Thyroid gland (tissue), 4 donors: Measurements from ENCODE around the gene MIEF2.

Source experiments
- CTCF ChIP-seq, 6 experiments: fragments of 200-600 bp in 3 of 6; fragments of 450-650 bp in 3 of 6; sonication (generic) in 3 of 6; IDR thresholded peaks; one replicate each; pipeline ENCODE4 v1.5.1; 2016 to 2019; ENCODE audit warnings: antibody characterized with exemption in 6 of 6, mild to moderate bottlenecking in 2 of 6, inconsistent platforms in 1 of 6, moderate library complexity in 1 of 6
- POLR2A ChIP-seq, 2 donors: fragments of 450-650 bp; IDR thresholded peaks; one replicate each; pipeline ENCODE4 v1.6.1; 2017; ENCODE audit warnings: antibody characterized with exemption in 2 of 2, mild to moderate bottlenecking in 2 of 2, moderate library complexity in 1 of 2

DNA sequence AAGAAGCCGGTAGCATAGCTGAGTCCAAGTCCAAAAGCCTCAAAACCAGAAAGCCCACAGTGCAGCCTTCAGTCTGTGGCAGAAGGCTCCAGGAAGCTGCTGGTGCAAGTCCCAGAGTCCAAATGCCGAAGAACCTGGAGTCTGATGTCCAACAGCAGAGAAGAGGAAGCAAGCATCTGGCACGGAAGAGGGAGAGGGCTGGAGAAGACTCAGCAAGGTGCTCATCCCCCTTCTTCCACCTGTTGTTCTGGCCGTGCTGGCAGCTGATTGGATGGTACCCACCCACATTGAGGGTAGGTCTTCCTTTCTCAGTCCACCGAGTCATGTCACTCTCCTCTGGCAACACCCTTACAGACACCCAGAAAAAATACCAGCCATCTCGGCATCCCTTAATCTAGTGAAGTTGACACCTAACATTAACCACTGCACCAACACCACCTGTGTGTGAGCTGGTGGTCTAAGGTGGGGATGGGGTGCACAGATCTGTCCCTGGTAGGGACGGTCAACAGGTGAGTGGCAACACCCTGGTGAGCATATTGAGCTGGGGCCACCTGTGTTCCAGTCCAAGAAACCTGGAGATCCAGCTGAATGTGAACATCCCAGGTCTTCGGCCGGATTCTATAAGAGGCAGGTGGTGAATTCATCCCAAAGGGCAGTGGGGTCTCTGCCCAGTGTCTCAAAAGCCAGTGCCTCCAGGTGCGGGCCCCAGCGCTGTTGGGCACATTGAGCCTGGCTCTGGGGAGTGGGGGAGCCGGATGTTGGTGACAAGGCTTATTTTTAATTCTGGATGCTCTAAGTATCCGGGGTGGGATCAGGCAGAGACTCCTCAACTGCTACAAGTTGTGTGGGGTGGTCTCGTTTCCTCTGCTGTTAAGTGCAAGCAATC is 9.8 kb downstream of the MIEF2 start:
- TF ChIP-seq CTCF (IDR thresholded peaks at IDR 0.05) = no peak
- TF ChIP-seq POLR2A (IDR thresholded peaks at IDR 0.05) = no peak
